ENCODE results near the gene HEXIM1. TPM values are rescaled to one million over a fixed set of nuclear protein-coding genes. Genes with fewer than 3 reads are reported as not detected.

The HEXIM1 gene
- total RNA-seq, 1 donor from 2014 or later, result 47.3 TPM

DNA sequence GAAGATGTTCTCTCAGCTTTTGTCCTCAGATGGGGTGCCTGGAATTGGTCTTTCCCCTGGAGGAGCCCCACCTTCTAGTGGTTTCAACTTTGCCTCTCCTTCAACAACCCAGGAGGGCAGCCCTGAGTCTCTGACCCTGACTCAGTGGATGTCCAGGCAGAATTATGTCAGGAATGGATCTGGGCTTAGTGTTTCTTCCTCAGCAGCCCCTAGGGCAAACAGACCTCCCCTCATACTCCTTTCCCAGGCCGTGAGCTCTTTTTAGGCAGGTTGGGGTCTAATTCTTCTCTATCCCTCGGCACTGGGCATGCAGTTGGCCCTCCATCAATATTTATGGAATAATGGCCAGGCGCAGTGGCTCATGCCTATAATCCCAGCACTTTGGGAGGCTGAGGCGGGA is 53.2 kb downstream of the HEXIM1 start:
- H3K27me3 Mint-ChIP-seq, result no peaks in the 10 kb centered on the region
- H3K36me3 Mint-ChIP-seq (ENCODE audit: low read depth), result peaks cover 7% of the 10 kb centered on the region
- peaks cover 3% of the 10 kb centered on the region for H3K4me1 Mint-ChIP-seq
- no peak overlapping the region for H3K27ac Mint-ChIP-seq
- no peak for DNase-seq
- no peaks in the 10 kb centered on the region for H3K9me3 Mint-ChIP-seq
- no peak overlapping the region for H3K4me3 Mint-ChIP-seq
- intact Hi-C loops (cut with micrococcal nuclease), result no loop called here

Other genes with a start within 250 kb of the HEXIM1 start
- gene EFTUD2, start 249.0 kb upstream of the HEXIM1 start, total RNA-seq, result 244 and 262 TPM in 2 replicates
- not detected in 2 replicates for gene GFAP, start 233.0 kb upstream of the HEXIM1 start, total RNA-seq
- gene KIF18B, start 200.7 kb upstream of the HEXIM1 start, total RNA-seq, result 42.1 and 42.7 TPM in 2 replicates
- gene C1QL1, start 180.2 kb upstream of the HEXIM1 start, total RNA-seq, result 0.21 and 0.42 TPM in 2 replicates
- gene DCAKD, start 96.8 kb upstream of the HEXIM1 start, total RNA-seq, result 24.6 and 25.4 TPM in 2 replicates
- 176 and 182 TPM in 2 replicates for gene NMT1, start 87.2 kb upstream of the HEXIM1 start, total RNA-seq
- gene PLCD3, start 16.0 kb upstream of the HEXIM1 start, total RNA-seq, result 4.9 and 5.8 TPM in 2 replicates
- gene ACBD4, start 12.8 kb upstream of the HEXIM1 start, total RNA-seq, result 13.5 and 14.7 TPM in 2 replicates
- gene HEXIM2, start 13.4 kb downstream of the HEXIM1 start, total RNA-seq, result 6.7 and 7.0 TPM in 2 replicates
- 325 and 329 TPM in 2 replicates for gene FMNL1, start 73.4 kb downstream of the HEXIM1 start, total RNA-seq
- 0.28 and 0.40 TPM in 2 replicates for gene SPATA32, start 113.6 kb downstream of the HEXIM1 start, total RNA-seq
- gene MAP3K14, start 168.5 kb downstream of the HEXIM1 start, total RNA-seq, result 57.4 and 61.0 TPM in 2 replicates